Thyroid gland (tissue), 4 donors: ENCODE data around the gene DNAJC3. TPM values are rescaled to one million over a fixed set of nuclear protein-coding genes. Genes with fewer than 3 reads are reported as not detected.

Experiments used
- DNase-seq, 2 donors: peaks; one replicate each; pipeline ENCODE4 v3.0.0-alpha.2; 2019
- H3K27ac ChIP-seq, 3 donors: fragments of 200-600 bp; sonication (generic); 1 replicate in 2 of 3; 2 replicates in 1 of 3; pipeline ENCODE4 v1.5.1; 2016 to 2019; ENCODE audit warnings: mild to moderate bottlenecking in 1 of 3, moderate library complexity in 1 of 3
- H3K27me3 ChIP-seq: fragments of 200-600 bp; sonication (generic); one replicate; pipeline ENCODE4 v1.5.1; 2019
- H3K36me3 ChIP-seq, 2 donors: fragments of 200-600 bp; sonication (generic); one replicate each; pipeline ENCODE4 v1.5.1; 2016 to 2019
- H3K4me1 ChIP-seq, 2 donors: fragments of 200-600 bp; sonication (generic); one replicate each; pipeline ENCODE4 v1.5.1; 2017 to 2019
- H3K4me3 ChIP-seq, 3 donors: fragments of 200-600 bp; sonication (generic); replicated peaks in 1 of 3; 1 replicate in 2 of 3; 2 replicates in 1 of 3; pipeline ENCODE4 v1.5.1; 2016; ENCODE audit warnings: mild to moderate bottlenecking in 1 of 3
- H3K9me3 ChIP-seq: fragments of 200-600 bp; sonication (generic); one replicate; pipeline ENCODE4 v1.5.1; 2017
- POLR2A ChIP-seq, 2 donors: fragments of 450-650 bp; IDR thresholded peaks; one replicate each; pipeline ENCODE4 v1.6.1; 2017; ENCODE audit warnings: antibody characterized with exemption in 2 of 2, mild to moderate bottlenecking in 2 of 2, moderate library complexity in 1 of 2
- WGBS, 2 donors: methylation state at CpG; one replicate each; pipeline ENCODE4 v1.1.5; 2017; 5-methylcytosine and 5-hydroxymethylcytosine counted together
- intact Hi-C: fragments of 100-400 bp; cut with DNase I; formaldehyde crosslinking; loops from one replicate; pipeline ENCODE4 v1.15.1; 2023
- total RNA-seq, 4 donors: library from RNA; depleted of rRNA; stranded (reverse); fragments of >200 nt; gene quantifications; one replicate each; pipeline ENCODE4 v1.2.3, GENCODE V29; 2016
- TF ChIP-seq, protein P1 (sequence below), 6 experiments: fragments of 200-600 bp in 3 of 6; fragments of 450-650 bp in 3 of 6; sonication (generic) in 3 of 6; IDR thresholded peaks; one replicate each; pipeline ENCODE4 v1.5.1; 2016 to 2019; ENCODE audit warnings: antibody characterized with exemption in 6 of 6, mild to moderate bottlenecking in 2 of 6, inconsistent platforms in 1 of 6, moderate library complexity in 1 of 6

DNAJC3 gene
- total RNA-seq, 4 donors from 2014 or later, result 92.2 to 164 (median 125) TPM

- Histone ChIP-seq H3K36me3 (peaks cover 7 to 11% of the 10 kb centered on the region in 2 donors), H3K27ac (no peak overlapping the region), H3K4me3 (no peak overlapping the region), H3K4me1 (peaks cover 4 to 19% of the 10 kb centered on the region in 2 donors), H3K9me3 (no peaks in the 10 kb centered on the region), H3K27me3 (no peaks in the 10 kb centered on the region)
- intact Hi-C loops, result no loop called here
- TF ChIP-seq POLR2A (IDR thresholded peaks at IDR 0.05), result no peak
- TF ChIP-seq, protein P1, sequence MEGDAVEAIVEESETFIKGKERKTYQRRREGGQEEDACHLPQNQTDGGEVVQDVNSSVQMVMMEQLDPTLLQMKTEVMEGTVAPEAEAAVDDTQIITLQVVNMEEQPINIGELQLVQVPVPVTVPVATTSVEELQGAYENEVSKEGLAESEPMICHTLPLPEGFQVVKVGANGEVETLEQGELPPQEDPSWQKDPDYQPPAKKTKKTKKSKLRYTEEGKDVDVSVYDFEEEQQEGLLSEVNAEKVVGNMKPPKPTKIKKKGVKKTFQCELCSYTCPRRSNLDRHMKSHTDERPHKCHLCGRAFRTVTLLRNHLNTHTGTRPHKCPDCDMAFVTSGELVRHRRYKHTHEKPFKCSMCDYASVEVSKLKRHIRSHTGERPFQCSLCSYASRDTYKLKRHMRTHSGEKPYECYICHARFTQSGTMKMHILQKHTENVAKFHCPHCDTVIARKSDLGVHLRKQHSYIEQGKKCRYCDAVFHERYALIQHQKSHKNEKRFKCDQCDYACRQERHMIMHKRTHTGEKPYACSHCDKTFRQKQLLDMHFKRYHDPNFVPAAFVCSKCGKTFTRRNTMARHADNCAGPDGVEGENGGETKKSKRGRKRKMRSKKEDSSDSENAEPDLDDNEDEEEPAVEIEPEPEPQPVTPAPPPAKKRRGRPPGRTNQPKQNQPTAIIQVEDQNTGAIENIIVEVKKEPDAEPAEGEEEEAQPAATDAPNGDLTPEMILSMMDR (IDR thresholded peaks at IDR 0.05), result no peak
- WGBS, 2 donors, result 91 to 94% methylated on average over 4 of the region's 4 CpGs
- DNase-seq, result no peak
Measured at GRCh38 chr13:95707035-95707434, 30.1 kb downstream of the DNAJC3 start.

GRCh38 chr13:95707442-95708390 is 30.8 kb downstream of the DNAJC3 start:
- 96% methylated on average over 9 of the region's 9 CpGs for WGBS, 2 donors
- Histone ChIP-seq H3K4me1 (peaks cover 3 to 18% of the 10 kb centered on the region in 2 donors), H3K36me3 (peaks cover 7 to 11% of the 10 kb centered on the region in 2 donors), H3K27me3 (no peaks in the 10 kb centered on the region), H3K27ac (no peak overlapping the region), H3K4me3 (no peak overlapping the region), H3K9me3 (no peaks in the 10 kb centered on the region)
- DNase-seq, result no peak
- TF ChIP-seq, protein P1 (IDR thresholded peaks at IDR 0.05), result no peak
- no peak for TF ChIP-seq POLR2A (IDR thresholded peaks at IDR 0.05)
- intact Hi-C loops, result no loop called here

DNA sequence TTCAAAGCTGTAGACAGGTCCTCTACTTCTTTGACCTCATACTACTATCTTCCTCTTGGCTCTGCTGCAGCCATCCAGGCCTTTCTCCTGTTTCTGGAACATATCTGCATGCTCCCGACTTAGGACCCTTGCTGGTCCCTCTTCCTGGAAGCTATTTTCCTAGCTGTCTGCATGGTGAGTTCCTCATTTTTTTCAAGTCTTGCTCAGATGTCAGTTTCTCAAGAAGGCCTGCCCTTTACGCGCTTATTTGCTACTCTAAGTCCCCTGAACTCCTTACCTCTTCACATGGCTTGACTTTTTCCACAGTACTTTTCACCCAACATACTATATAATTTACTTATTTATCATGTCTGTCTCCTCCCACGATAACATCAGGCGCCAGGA is 31.4 kb downstream of the DNAJC3 start:
- 95% methylated on average over 5 of the region's 5 CpGs for WGBS, 2 donors
- peaks cover 0 to 11% of the 10 kb centered on the region in 2 donors for H3K4me1 ChIP-seq
- H3K9me3 ChIP-seq, result no peaks in the 10 kb centered on the region
- H3K36me3 ChIP-seq, result peaks cover 11 to 14% of the 10 kb centered on the region in 2 donors
- no peaks in the 10 kb centered on the region for H3K27me3 ChIP-seq
- intact Hi-C loops, result no loop called here
- no peak for DNase-seq
- no peak overlapping the region for H3K27ac ChIP-seq
- TF ChIP-seq, protein P1 (IDR thresholded peaks at IDR 0.05), result no peak
- no peak for TF ChIP-seq POLR2A (IDR thresholded peaks at IDR 0.05)
- no peak overlapping the region for H3K4me3 ChIP-seq

- Histone ChIP-seq H3K27me3 (no peaks in the 10 kb centered on the region), H3K4me3 (no peak overlapping the region), H3K27ac (no peak overlapping the region), H3K9me3 (no peaks in the 10 kb centered on the region), H3K36me3 (peaks cover 16 to 19% of the 10 kb centered on the region in 2 donors), H3K4me1 (peaks cover 0 to 6% of the 10 kb centered on the region in 2 donors)
- intact Hi-C loops, result no loop called here
- DNase-seq, result no peak
- no peak for TF ChIP-seq POLR2A (IDR thresholded peaks at IDR 0.05)
- TF ChIP-seq, protein P1 (IDR thresholded peaks at IDR 0.05), result no peak
- WGBS, 2 donors, result 92 to 93% methylated on average over 4 of the region's 4 CpGs
Measured at GRCh38 chr13:95708811-95709500, 32.0 kb downstream of the DNAJC3 start.
